ENCODE data around the gene SPDL1. TPM values are rescaled to one million over a fixed set of nuclear protein-coding genes. Genes with fewer than 3 reads are reported as not detected.

SPDL1 gene
- total and polyA plus RNA-seq, 2 of the 8 experiments (the other 6 are each of a cell fraction or from before 2014, with no cell fraction given): 16.9 to 44.5 TPM

DNA sequence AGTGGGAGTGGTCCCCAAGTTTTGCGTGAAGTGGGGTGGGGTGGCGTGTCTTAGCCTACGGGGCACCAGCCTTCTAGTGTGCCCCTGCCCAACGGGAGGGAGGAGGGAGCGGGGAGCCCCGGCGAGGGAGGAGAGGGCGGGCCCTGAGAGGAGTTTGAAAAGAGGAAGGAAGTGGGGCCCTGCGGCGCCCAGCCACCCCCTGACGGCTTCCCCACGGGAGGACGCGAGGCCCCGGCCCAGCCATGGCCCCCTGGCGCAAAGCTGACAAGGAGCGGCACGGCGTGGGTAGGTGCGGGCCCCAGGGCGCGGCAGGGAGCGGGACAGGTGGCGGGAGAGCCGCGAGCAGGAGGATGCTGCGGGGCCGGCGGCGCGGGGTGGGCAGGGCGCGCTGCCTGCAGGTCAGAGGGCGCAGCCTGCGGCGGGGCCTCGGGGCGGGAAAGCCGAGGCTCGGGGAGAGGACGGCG, 53.5 kb downstream of the SPDL1 start, which contains the start of gene DOCK2:
DOCK2 (plus strand) TSS at position 191 of the 464 bp plus-strand sequence; CDS start at position 243, 52 bp downstream.
- Histone ChIP-seq H3K4me2 (ENCODE audit: insufficient read depth in 1 of 2, low read depth in 2 of 2, low read length in 2 of 2) (peak within 1 kb of the TSS; percentile 68 to 80), H3K79me2 (ENCODE audit: control insufficient read depth in 1 of 2, insufficient read depth in 2 of 2, low read length in 2 of 2) (no peaks in the 10 kb centered on the region), H3K23me2 (ENCODE audit: low read depth, low read length) (peaks cover 3% of the 10 kb centered on the region; the same call in 1 of the 2 replicates), H3K23ac (ENCODE audit: insufficient read length) (no peak within 1 kb of the TSS), H3K27ac (ENCODE audit: low read depth, low read length) (no peak within 1 kb of the TSS), H3K4ac (replicated peaks; ENCODE audit: insufficient read length, low read depth, low read length) (no peak within 1 kb of the TSS), H3K9me3 (ENCODE audit: insufficient read depth in 2 of 2, low read depth in 1 of 2, low read length in 1 of 2) (peaks cover 7 to 12% of the 10 kb centered on the region in 2 experiments; a peak in 2 of 4 replicates), H3K79me1 (ENCODE audit: low read depth, low read length) (no peaks in the 10 kb centered on the region), H2BK5ac (ENCODE audit: low read depth, low read length) (peak within 1 kb of the TSS; percentile 44; the same call in 1 of the 2 replicates), H3K4me3 (ENCODE audit: extremely low read depth in 1 of 4, insufficient read depth in 2 of 4, low read depth in 3 of 4, low read length in 4 of 4) (peak within 1 kb of the TSS; percentile 53 to 79 (median 64)), H3K36me3 (ENCODE audit: control insufficient read depth in 2 of 4, insufficient read depth in 4 of 4, low read length in 3 of 4) (no peaks in the 10 kb centered on the region), H4K91ac (replicated peaks; ENCODE audit: insufficient read length, low read length) (peak within 1 kb of the TSS; percentile 61), H3K18ac (ENCODE audit: extremely low read depth, low read length) (peak within 1 kb of the TSS; percentile 72; the same call in 1 of the 2 replicates), H2BK120ac (replicated peaks; ENCODE audit: low read depth, low read length) (no peak within 1 kb of the TSS), H2BK15ac (ENCODE audit: low read length) (peak within 1 kb of the TSS; percentile 62; the same call in 1 of the 2 replicates), H3K27me3 (replicated peaks in 1 of 4; ENCODE audit: control insufficient read depth in 3 of 4, extremely low read depth in 1 of 4, insufficient read depth in 3 of 4, low read length in 3 of 4) (peaks cover 0 to 17% (median 6%) of the 10 kb centered on the region in 4 experiments; a peak in 5 of 7 replicates), H4K20me1 (replicated peaks in 1 of 2; ENCODE audit: control insufficient read depth in 1 of 2, insufficient read depth in 2 of 2, low read length in 2 of 2) (no peaks in the 10 kb centered on the region), H3K9ac (replicated peaks in 1 of 4; ENCODE audit: extremely low read depth in 1 of 4, low read depth in 3 of 4, low read length in 3 of 4) (no peak within 1 kb of the TSS), H2BK20ac (ENCODE audit: low read length) (peak within 1 kb of the TSS; percentile 26; the same call in 1 of the 2 replicates), H3K56ac (replicated peaks; ENCODE audit: insufficient read length, low read depth, low read length) (no peak within 1 kb of the TSS), H2AFZ (ENCODE audit: low read length) (peak within 1 kb of the TSS; percentile 87), H2AK5ac (ENCODE audit: low read depth, low read length) (no peak within 1 kb of the TSS), H2BK12ac (ENCODE audit: low read depth, low read length) (peak within 1 kb of the TSS; percentile 75; the same call in 1 of the 2 replicates), H3K14ac (ENCODE audit: insufficient read length) (no peak within 1 kb of the TSS), H4K5ac (ENCODE audit: insufficient read length, low read depth, low read length) (no peak within 1 kb of the TSS), H4K8ac (ENCODE audit: extremely low read depth, insufficient read depth, low read length) (peak within 1 kb of the TSS; percentile 64), H3K4me1 (replicated peaks in 1 of 4; ENCODE audit: control insufficient read depth in 3 of 4, insufficient read depth in 4 of 4, low read length in 3 of 4) (peaks cover 2 to 10% (median 4%) of the 10 kb centered on the region in 4 experiments)
- FAIRE-seq (no peak), DNase-seq (ENCODE audit: low read depth in 1 of 2, low spot score in 2 of 2) (peak in 1 of 2 experiments; percentile 71)
- ChIA-PET POLR2A (ENCODE audit: partially characterized antibody) (interaction anchor here (1.4 to 3.0 kb wide), 2 partner anchors 12 to 54 kb away, joined by 7 to 9 read pairs; partner anchors contain the start of gene SPDL1), CTCF (ENCODE audit: partially characterized antibody) (interaction anchor here (1.4 kb wide), 1 partner anchor 433 kb away, joined by 4 read pairs; no protein-coding TSS in a partner anchor)
- WGBS, 2 experiments (ENCODE audit: extremely low coverage in 1 of 2, insufficient coverage in 1 of 2, insufficient read length in 1 of 2, insufficient replicate concordance in 2 of 2, low coverage in 1 of 2, low lambda C conversion rate in 2 of 2, missing lambda C conversion rate in 1 of 2): 4% methylated on average over 14 of the region's 42 CpGs; no CpG with 5 or more reads in 1 of the 2 experiments
- TF ChIP-seq, protein P1, sequence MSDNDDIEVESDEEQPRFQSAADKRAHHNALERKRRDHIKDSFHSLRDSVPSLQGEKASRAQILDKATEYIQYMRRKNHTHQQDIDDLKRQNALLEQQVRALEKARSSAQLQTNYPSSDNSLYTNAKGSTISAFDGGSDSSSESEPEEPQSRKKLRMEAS (IDR thresholded peaks at IDR 0.05): peak; percentile 67
- TF ChIP-seq POU5F1 (IDR thresholded peaks at IDR 0.05; ENCODE audit: low read depth, low read length) (no peak), SIN3A (conservative IDR thresholded peaks at IDR 0.05 in 1 of 2, IDR thresholded peaks at IDR 0.05 in 1 of 2; ENCODE audit: low read depth in 1 of 2, low read length in 2 of 2) (no peak), SP1 (IDR thresholded peaks at IDR 0.05; ENCODE audit: low read depth, low read length) (no peak), SIX5 (IDR thresholded peaks at IDR 0.05; ENCODE audit: low read depth, low read length) (no peak), BACH1 (IDR thresholded peaks at IDR 0.05; ENCODE audit: low read length) (no peak), HDAC2 (IDR thresholded peaks at IDR 0.05; ENCODE audit: borderline replicate concordance in 1 of 2, low read depth in 2 of 2, low read length in 2 of 2) (no peak), ASH2L (IDR thresholded peaks at IDR 0.05; ENCODE audit: low read length) (peak; percentile 67)
